Epithelial cell of proximal tubule (primary cell): ENCODE results near the gene KCTD5. TPM values are rescaled to one million over a fixed set of nuclear protein-coding genes. Genes with fewer than 3 reads are reported as not detected.
"Not testable (repeated sequence)": the region's sequence is repeated elsewhere in the genome, so short reads cannot be mapped to it uniquely, and the experiment has no call there.

Experiments used
- DNase-seq: peaks from one replicate; pipeline ENCODE4 v3.0.0-alpha.2; 2011; ENCODE audit warnings: low read depth
- H3K4me3 ChIP-seq: 2 replicates; pipeline ENCODE4 v1.5.1; 2011; ENCODE audit warnings: low read depth, mild to moderate bottlenecking, low read length
- total RNA-seq: library from RNA; depleted of rRNA; stranded (reverse); fragments of >200 nt; gene quantifications from 2 replicates; pipeline ENCODE4 v1.2.3, GENCODE V29; 2015
- TF ChIP-seq, protein P1 (sequence below): conservative IDR thresholded peaks from 2 replicates; pipeline ENCODE4 v1.5.1; 2012; ENCODE audit warnings: low read depth, mild to moderate bottlenecking, low read length

Gene KCTD5
- total RNA-seq, 1 donor from 2014 or later = 45.1 TPM

DNA sequence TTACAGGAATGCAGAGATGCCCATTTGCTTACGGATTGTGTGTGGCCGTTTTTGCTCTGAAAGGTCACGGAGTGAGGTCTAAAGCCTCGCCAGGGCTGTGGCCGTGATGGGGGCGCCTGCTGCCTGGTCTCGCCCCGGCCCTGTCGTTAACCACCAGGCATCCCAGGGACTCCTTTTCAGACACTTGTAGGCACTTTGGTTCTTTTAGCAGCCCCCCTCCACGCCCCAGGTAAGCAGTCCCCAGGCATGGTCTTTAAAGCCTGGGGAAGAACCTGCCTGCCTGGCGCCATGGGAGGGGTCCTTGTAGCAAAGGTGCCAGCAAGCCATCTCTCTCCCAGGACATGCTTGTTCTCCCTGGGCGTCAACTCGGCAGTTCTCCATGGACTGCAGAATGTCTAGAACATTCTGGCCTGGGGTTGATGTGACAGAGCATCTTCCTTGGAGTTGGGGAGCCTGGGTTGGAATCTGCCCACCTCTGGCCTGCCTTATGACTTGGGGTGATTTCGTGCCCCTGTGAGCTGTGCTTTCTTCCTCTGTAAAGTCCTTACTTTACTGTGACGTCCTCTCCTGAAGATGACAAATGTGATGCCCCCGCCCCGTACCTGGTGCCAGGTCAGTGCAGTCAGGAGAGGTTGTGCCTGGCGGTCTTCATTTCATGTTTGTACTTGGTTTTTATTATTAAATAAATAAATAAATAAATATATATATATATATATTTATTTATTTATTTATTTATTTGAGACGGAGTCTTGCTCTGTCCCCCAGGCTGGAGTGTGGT lies 5.4 kb downstream of the KCTD5 start:
- no peak overlapping the region for H3K4me3 ChIP-seq
- TF ChIP-seq, protein P1, sequence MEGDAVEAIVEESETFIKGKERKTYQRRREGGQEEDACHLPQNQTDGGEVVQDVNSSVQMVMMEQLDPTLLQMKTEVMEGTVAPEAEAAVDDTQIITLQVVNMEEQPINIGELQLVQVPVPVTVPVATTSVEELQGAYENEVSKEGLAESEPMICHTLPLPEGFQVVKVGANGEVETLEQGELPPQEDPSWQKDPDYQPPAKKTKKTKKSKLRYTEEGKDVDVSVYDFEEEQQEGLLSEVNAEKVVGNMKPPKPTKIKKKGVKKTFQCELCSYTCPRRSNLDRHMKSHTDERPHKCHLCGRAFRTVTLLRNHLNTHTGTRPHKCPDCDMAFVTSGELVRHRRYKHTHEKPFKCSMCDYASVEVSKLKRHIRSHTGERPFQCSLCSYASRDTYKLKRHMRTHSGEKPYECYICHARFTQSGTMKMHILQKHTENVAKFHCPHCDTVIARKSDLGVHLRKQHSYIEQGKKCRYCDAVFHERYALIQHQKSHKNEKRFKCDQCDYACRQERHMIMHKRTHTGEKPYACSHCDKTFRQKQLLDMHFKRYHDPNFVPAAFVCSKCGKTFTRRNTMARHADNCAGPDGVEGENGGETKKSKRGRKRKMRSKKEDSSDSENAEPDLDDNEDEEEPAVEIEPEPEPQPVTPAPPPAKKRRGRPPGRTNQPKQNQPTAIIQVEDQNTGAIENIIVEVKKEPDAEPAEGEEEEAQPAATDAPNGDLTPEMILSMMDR = no peak
- no peak for DNase-seq

DNA sequence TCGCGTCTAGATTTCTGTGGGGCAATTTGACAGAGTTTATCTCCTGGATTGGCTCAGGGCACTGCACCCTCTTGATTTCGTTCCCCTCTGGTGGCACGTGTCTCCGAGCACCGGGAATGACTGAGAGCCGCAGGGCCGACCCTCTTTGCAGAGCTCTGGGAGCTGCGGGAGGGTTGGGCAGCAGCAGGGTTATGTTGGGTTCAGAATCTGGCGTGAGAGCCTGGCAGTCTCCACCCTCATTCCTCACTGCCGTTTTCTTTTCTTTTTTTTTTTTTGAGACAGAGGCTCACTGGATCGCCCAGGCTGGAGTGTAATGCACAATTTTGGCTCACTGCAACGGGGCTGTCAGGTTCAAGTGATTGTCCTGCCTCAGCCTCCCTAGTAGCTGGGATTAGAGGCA lies 7.1 kb downstream of the KCTD5 start:
- not testable (repeated sequence) for DNase-seq, H3K4me3 ChIP-seq

DNA sequence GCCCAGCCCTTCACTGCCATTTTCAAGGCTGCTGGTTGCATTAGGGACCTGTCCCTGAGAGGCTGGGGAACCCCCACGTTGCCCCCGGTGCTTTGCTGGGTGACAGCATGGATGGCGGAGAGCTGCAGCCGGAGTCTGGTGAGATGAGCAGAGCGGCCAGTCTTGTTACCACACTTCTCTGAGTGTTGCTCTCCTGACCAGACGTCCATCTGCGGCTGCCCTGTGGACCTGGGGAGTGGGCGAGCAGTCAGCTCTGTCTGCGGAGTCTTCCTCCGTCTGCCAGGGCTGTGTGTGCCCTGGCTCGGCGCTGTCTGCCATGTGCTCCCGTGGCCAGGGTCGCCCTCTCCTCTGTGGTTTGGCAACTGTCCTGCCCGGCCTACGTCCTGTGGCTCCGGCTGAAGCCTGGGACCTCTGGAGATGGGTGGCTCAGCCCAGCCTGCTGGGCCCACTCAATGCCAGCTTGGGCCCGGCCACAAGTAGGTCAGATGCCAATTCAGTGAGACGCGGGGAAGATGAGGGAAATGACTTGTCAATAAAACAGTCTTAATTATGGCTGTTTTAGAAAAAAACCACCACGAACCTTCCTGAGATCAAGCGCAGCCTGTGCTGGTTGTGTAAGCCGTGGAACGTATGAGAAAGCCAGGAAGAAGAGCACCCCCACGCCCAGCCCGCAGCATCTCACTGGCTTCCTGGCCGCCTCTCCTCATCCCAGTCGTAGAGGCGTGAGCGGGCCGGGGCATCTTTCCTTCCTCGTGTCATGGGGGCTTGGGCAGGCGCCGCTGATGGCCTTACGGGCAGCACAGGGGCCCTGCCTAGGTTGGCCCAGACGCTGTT lies 7.9 kb downstream of the KCTD5 start:
- TF ChIP-seq, protein P1 = no peak
- H3K4me3 ChIP-seq = no peak overlapping the region
- DNase-seq = no peak

DNA sequence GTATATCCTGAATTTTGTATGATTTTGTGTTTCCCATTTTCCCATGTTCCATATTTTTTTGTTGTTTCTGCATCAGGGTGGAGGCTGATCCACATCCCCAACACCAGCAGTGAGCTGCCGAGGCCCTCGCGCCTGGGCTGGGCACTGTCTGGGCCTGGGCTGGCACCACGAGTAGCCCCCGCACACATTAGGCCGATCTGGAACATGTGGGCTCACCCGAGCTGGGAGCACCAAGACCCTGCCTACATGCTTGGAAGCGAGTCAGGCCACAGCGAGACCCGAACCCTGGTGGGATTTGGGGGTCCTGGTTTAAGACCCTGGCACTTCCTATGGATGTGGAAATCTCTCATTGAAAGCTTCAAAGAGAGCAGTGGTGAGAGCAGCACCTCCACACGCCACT lies 8.5 kb downstream of the KCTD5 start:
- TF ChIP-seq, protein P1 = no peak
- no peak for DNase-seq
- H3K4me3 ChIP-seq = no peak overlapping the region

DNA sequence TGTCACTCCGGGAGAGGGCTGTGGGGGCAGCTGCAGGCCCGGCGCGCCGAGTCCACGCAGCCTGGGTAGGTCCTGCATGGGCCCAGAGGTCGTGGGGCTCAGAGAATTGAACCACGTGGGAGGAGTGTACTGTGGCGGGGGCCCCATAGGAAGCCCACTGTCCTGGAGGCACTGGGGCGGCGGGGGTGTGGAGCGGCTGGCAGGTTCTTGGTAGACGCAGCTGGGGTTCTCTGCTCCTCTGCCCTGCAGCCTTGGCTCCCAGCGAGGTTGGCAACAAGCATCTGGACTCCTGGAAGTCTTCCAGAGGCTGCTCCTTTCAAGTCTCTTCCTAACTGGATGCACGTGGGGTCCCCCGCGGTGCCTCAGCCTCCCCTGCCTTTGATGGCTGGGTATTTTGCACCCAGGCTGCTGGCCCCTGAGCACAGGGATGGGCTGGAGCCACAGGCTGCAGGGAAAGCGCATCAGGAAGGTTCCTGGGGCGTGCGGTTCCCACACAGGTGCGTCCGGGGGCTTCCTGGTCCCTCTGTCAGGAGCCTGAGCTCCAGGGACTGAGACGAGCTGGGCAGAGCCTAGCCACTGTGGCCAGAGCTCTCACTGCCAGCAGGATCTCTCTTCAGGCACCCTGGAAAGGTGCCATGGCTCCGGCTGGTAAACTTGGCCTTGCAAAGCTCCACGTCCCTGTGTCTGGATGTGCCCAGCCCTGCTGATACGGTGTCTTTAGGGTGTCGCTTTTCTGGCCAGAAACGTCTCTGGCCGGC lies 9.3 kb downstream of the KCTD5 start:
- no peak overlapping the region for H3K4me3 ChIP-seq
- DNase-seq = no peak
- TF ChIP-seq, protein P1 = no peak

DNA sequence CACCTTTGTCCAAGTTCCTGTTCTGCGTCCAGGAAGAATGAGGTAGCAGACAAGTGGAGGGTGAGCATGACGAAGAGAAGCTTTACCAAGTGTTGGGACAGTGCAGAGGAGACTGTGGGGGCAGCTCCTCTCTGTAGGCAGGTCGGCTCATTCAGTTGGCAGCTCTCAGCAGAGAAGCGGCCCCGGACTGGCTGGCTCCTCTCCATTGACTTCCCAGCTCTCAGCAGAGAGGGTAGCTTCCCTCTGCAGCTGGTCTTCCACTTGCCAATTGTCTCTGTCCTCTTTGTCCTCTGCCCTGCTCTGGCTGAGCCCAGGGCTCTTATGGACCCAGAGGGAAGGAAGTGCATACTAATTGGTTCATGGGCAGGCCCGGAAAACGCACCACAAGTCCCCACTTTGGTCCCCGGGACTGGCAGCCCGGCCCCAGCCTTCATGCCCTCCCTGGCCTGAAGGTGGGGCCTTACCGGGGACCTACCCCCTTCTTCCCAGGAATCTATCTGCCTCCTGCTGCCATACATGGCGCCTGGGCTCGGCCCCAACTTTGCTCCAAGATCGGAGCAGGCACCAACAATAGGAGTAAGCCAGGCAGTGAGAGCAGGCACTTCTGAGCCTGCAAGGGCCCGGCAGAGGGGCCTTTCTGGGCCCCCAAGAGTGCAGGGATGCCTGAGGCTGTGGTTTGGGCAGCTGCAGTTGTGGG lies 10.1 kb downstream of the KCTD5 start:
- TF ChIP-seq, protein P1 = no peak
- DNase-seq = no peak
- no peak overlapping the region for H3K4me3 ChIP-seq
